AG04450 (cell line): ENCODE measurements around the gene EPAS1. TPM values are rescaled to one million over a fixed set of nuclear protein-coding genes. Genes with fewer than 3 reads are reported as not detected.

ENCODE experiments used
- CTCF ChIA-PET: fragments of 300-600, 350-600 bp; formaldehyde crosslinking; extraction: SDS; loops from one replicate; lab custom pipeline; 2022; ENCODE audit warnings: antibody characterized with exemption, inconsistent platforms; lab: Charles Lee
- POLR2A ChIA-PET: fragments of 350-600 bp; formaldehyde crosslinking; extraction: SDS; loops from one replicate; lab custom pipeline; 2021; ENCODE audit warnings: antibody characterized with exemption, inconsistent platforms; lab: Yijun Ruan, JAX
- DNase-seq: peaks from one replicate; pipeline ENCODE4 v3.0.0-alpha.2; 2011; ENCODE audit warnings: low read depth, low spot score
- H3K27ac ChIP-seq: one replicate; pipeline ENCODE4 v1.5.1; 2012; ENCODE audit warnings: low read depth, low read length, control low read depth
- H3K27me3 ChIP-seq: one replicate; pipeline ENCODE4 v1.6.0; 2012; ENCODE audit warnings: low read length; ENCODE audit not compliant: control insufficient read depth, insufficient read depth
- H3K4me3 ChIP-seq: 2 replicates; pipeline ENCODE4 v1.5.1; 2011; ENCODE audit warnings: mild to moderate bottlenecking, low read depth, low read length, control low read depth
- H3K9me3 ChIP-seq: 2 replicates; pipeline ENCODE4 v1.5.1; 2012; ENCODE audit warnings: low read length; ENCODE audit not compliant: control insufficient read depth, insufficient read depth
- CTCF ChIP-seq: IDR thresholded peaks from 2 replicates; pipeline ENCODE4 v1.5.1; 2011; ENCODE audit warnings: low read depth, low read length, control low read depth, inconsistent platforms
- polyA plus RNA-seq: library from polyadenylated mRNA; depleted of rRNA; stranded (reverse); fragments of >200 nt; gene quantifications from 2 replicates; pipeline ENCODE4 v1.2.3, GENCODE V29; 2011

EPAS1 gene
- polyA plus RNA-seq, 1 experiment: 506 TPM

- CTCF ChIA-PET: interaction anchor here (0.8 to 1.7 kb wide), 5 partner anchors 10 to 51 kb away, joined by 3 to 6 read pairs (median 3); no protein-coding TSS in a partner anchor
- DNase-seq: no peak
- Histone ChIP-seq H3K27me3 (no peaks in the 10 kb centered on the region), H3K4me3 (no peak overlapping the region), H3K9me3 (no peaks in the 10 kb centered on the region; the same call in 1 of the 2 replicates), H3K27ac (no peak overlapping the region)
- TF ChIP-seq CTCF: peak; percentile 55
- POLR2A ChIA-PET: no interaction called here
Observed at GRCh38 chr2:46276642-46277041, 20.6 kb upstream of the EPAS1 start.

GRCh38 chr2:46277431-46278190 lies 19.6 kb upstream of the EPAS1 start:
- POLR2A ChIA-PET: no interaction called here

GRCh38 chr2:46278952-46279351 lies 18.3 kb upstream of the EPAS1 start:
- Histone ChIP-seq H3K27me3 (peaks cover 7% of the 10 kb centered on the region), H3K4me3 (no peak overlapping the region), H3K9me3 (no peaks in the 10 kb centered on the region; the same call in 1 of the 2 replicates), H3K27ac (no peak overlapping the region)
- POLR2A ChIA-PET: no interaction called here
- no peak for TF ChIP-seq CTCF
- CTCF ChIA-PET: interaction anchor here (0.9 to 1.2 kb wide), 2 partner anchors 9 to 216 kb away, joined by 4 read pairs; no protein-coding TSS in a partner anchor
- no peak for DNase-seq

More at GRCh38 chr2:46277431-46278190, 19.6 kb upstream of the EPAS1 start:
- Histone ChIP-seq H3K9me3 (no peaks in the 10 kb centered on the region; the same call in 1 of the 2 replicates), H3K27ac (no peak overlapping the region), H3K27me3 (peaks cover 6% of the 10 kb centered on the region), H3K4me3 (no peak overlapping the region)
- CTCF ChIA-PET: interaction anchor here (0.8 to 1.7 kb wide), 4 partner anchors 17 to 50 kb away, joined by 3 to 6 read pairs (median 3); no protein-coding TSS in a partner anchor
- no peak for TF ChIP-seq CTCF
- DNase-seq: no peak

- CTCF ChIA-PET: interaction anchor here (1.0 kb wide), 1 partner anchor 219 kb away, joined by 3 read pairs; no protein-coding TSS in a partner anchor
- no peak for TF ChIP-seq CTCF
- POLR2A ChIA-PET: no interaction called here
- Histone ChIP-seq H3K4me3 (no peak overlapping the region), H3K27me3 (peaks cover 7% of the 10 kb centered on the region), H3K9me3 (no peaks in the 10 kb centered on the region), H3K27ac (no peak overlapping the region)
- no peak for DNase-seq
Observed at GRCh38 chr2:46281939-46282338, 15.3 kb upstream of the EPAS1 start.

GRCh38 chr2:46283693-46284092 lies 13.5 kb upstream of the EPAS1 start:
- TF ChIP-seq CTCF: no peak
- H3K27me3 ChIP-seq: peaks cover 7% of the 10 kb centered on the region
- POLR2A ChIA-PET: interaction anchor here (1.0 kb wide), 1 partner anchor 14 kb away, joined by 3 read pairs; the partner anchor contains the start of gene EPAS1
- CTCF ChIA-PET: interaction anchor here (2.0 kb wide), 1 partner anchor 221 kb away, joined by 5 read pairs; no protein-coding TSS in a partner anchor
- no peaks in the 10 kb centered on the region for H3K9me3 ChIP-seq
- H3K27ac ChIP-seq: no peak overlapping the region
- no peak overlapping the region for H3K4me3 ChIP-seq
- no peak for DNase-seq
